Fibroblast of skin of left biceps (primary cell): ENCODE data around the gene STMN1.

Experiments
- DNase-seq, 2 experiments: peaks; one replicate each; pipeline ENCODE4 v3.0.0-alpha.2; 2013; ENCODE audit warnings: low read depth in 2 of 2

STMN1 gene

GRCh38 chr1:25871086-25871703, 35.0 kb downstream of the STMN1 start:
- no peak for DNase-seq

GRCh38 chr1:25870614-25871013, 35.6 kb downstream of the STMN1 start:
- no peak for DNase-seq

- no peak for DNase-seq
Observed at GRCh38 chr1:25869909-25870606, 36.2 kb downstream of the STMN1 start.

- DNase-seq = no peak
Observed at GRCh38 chr1:25867210-25867991, 38.8 kb downstream of the STMN1 start.

GRCh38 chr1:25866288-25866687, 39.9 kb downstream of the STMN1 start:
- DNase-seq = no peak

- no peak for DNase-seq
Observed at GRCh38 chr1:25864434-25864833, 41.8 kb downstream of the STMN1 start.

GRCh38 chr1:25863486-25864262, 42.5 kb downstream of the STMN1 start:
- DNase-seq = no peak

GRCh38 chr1:25862785-25863485, 43.3 kb downstream of the STMN1 start:
- no peak for DNase-seq

GRCh38 chr1:25861316-25862286, 44.6 kb downstream of the STMN1 start:
- DNase-seq = no peak

GRCh38 chr1:25858906-25859789, 47.1 kb downstream of the STMN1 start, which contains the start of gene AUNIP:
Gene AUNIP, minus strand, starts transcription at chr1:25859457. Its CDS starts 100 bp downstream, at chr1:25859357.
- peak; percentile 56 to 71 for DNase-seq

- no peak for DNase-seq
Observed at GRCh38 chr1:25858494-25858893, 47.7 kb downstream of the STMN1 start.

- no peak for DNase-seq
Observed at GRCh38 chr1:25856856-25857255, 49.4 kb downstream of the STMN1 start.

GRCh38 chr1:25854554-25854953, 51.7 kb downstream of the STMN1 start:
- DNase-seq = no peak
